IPS-20b (cell line): ENCODE results near the gene KCNQ1.
"Not testable (repeated sequence)": the region's sequence is repeated elsewhere in the genome, so short reads cannot be mapped to it uniquely, and the experiment has no call there.

ENCODE experiments used
- H3K27ac ChIP-seq: one replicate; pipeline ENCODE4 v1.5.1; 2013; ENCODE audit warnings: low read length
- H3K27me3 ChIP-seq: 2 replicates; pipeline ENCODE4 v1.6.1; 2013; ENCODE audit warnings: mild to moderate bottlenecking, low read length, inconsistent platforms; ENCODE audit not compliant: insufficient read depth
- H3K36me3 ChIP-seq: 2 replicates; pipeline ENCODE4 v1.6.1; 2013; ENCODE audit warnings: low read depth, mild to moderate bottlenecking, inconsistent platforms, low read length, moderate library complexity; ENCODE audit not compliant: insufficient read depth
- H3K4me1 ChIP-seq: 2 replicates; pipeline ENCODE4 v1.6.1; 2013; ENCODE audit warnings: mild to moderate bottlenecking, control low read depth, inconsistent platforms, low read length, moderate library complexity; ENCODE audit not compliant: insufficient read depth
- H3K4me3 ChIP-seq: 2 replicates; pipeline ENCODE4 v1.5.1; 2013; ENCODE audit warnings: mild to moderate bottlenecking, low read length, inconsistent platforms
- H3K9ac ChIP-seq: 2 replicates; pipeline ENCODE4 v1.6.1; 2013; ENCODE audit warnings: low read depth, mild to moderate bottlenecking, inconsistent platforms, low read length, moderate library complexity
- H3K9me3 ChIP-seq: 2 replicates; pipeline ENCODE4 v1.6.1; 2013; ENCODE audit warnings: mild to moderate bottlenecking, low read depth, low read length, inconsistent platforms; ENCODE audit not compliant: insufficient read depth

Gene KCNQ1

GRCh38 chr11:2595204-2595603 is 150.4 kb downstream of the KCNQ1 start:
- Histone ChIP-seq H3K36me3 (no peaks in the 10 kb centered on the region), H3K27ac (no peak overlapping the region), H3K4me3 (no peak overlapping the region), H3K9ac (no peak overlapping the region), H3K4me1 (no peaks in the 10 kb centered on the region), H3K27me3 (peaks cover 99% of the 10 kb centered on the region), H3K9me3 (peaks cover 15% of the 10 kb centered on the region)

- Histone ChIP-seq H3K27ac (no peak overlapping the region), H3K27me3 (peaks cover 99% of the 10 kb centered on the region), H3K4me1 (no peaks in the 10 kb centered on the region), H3K9ac (no peak overlapping the region), H3K36me3 (no peaks in the 10 kb centered on the region), H3K9me3 (peaks cover 15% of the 10 kb centered on the region), H3K4me3 (no peak overlapping the region)
Measured at GRCh38 chr11:2599561-2600189, 154.9 kb downstream of the KCNQ1 start.

- Histone ChIP-seq H3K27me3 (peaks cover 100% of the 10 kb centered on the region), H3K9me3 (peaks cover 4% of the 10 kb centered on the region; the same call in 1 of the 2 replicates), H3K27ac (no peak overlapping the region), H3K36me3 (no peaks in the 10 kb centered on the region), H3K4me3 (no peak overlapping the region), H3K9ac (no peak overlapping the region), H3K4me1 (no peaks in the 10 kb centered on the region)
Measured at GRCh38 chr11:2609345-2609744, 164.5 kb downstream of the KCNQ1 start.

GRCh38 chr11:2612884-2613571 is 168.2 kb downstream of the KCNQ1 start:
- H3K4me1 ChIP-seq: no peaks in the 10 kb centered on the region
- H3K27me3 ChIP-seq: peaks cover 100% of the 10 kb centered on the region
- H3K36me3 ChIP-seq: no peaks in the 10 kb centered on the region
- peaks cover 9% of the 10 kb centered on the region; the same call in 1 of the 2 replicates for H3K9me3 ChIP-seq
- H3K27ac ChIP-seq: no peak overlapping the region
- H3K9ac ChIP-seq: no peak overlapping the region
- no peak overlapping the region for H3K4me3 ChIP-seq

GRCh38 chr11:2621894-2622293 is 177.1 kb downstream of the KCNQ1 start:
- Histone ChIP-seq H3K27ac (no peak overlapping the region), H3K36me3 (no peaks in the 10 kb centered on the region), H3K27me3 (peaks cover 97% of the 10 kb centered on the region), H3K4me3 (no peak overlapping the region), H3K4me1 (no peaks in the 10 kb centered on the region), H3K9ac (no peak overlapping the region), H3K9me3 (peaks cover 63% of the 10 kb centered on the region)

- Histone ChIP-seq H3K36me3 (no peaks in the 10 kb centered on the region), H3K9me3 (peaks cover 70% of the 10 kb centered on the region), H3K27ac (no peak overlapping the region), H3K4me1 (no peaks in the 10 kb centered on the region), H3K27me3 (peaks cover 92% of the 10 kb centered on the region), H3K4me3 (no peak overlapping the region), H3K9ac (no peak overlapping the region)
Measured at GRCh38 chr11:2625183-2625582, 180.4 kb downstream of the KCNQ1 start.

GRCh38 chr11:2630679-2631078 is 185.9 kb downstream of the KCNQ1 start:
- Histone ChIP-seq H3K9me3 (peaks cover 76% of the 10 kb centered on the region), H3K36me3 (no peaks in the 10 kb centered on the region), H3K4me3 (no peak overlapping the region), H3K4me1 (no peaks in the 10 kb centered on the region), H3K9ac (no peak overlapping the region), H3K27ac (no peak overlapping the region), H3K27me3 (peaks cover 69% of the 10 kb centered on the region)

GRCh38 chr11:2631161-2631560 is 186.4 kb downstream of the KCNQ1 start:
- peaks cover 76% of the 10 kb centered on the region for H3K9me3 ChIP-seq
- no peaks in the 10 kb centered on the region for H3K4me1 ChIP-seq
- no peak overlapping the region for H3K9ac ChIP-seq
- no peaks in the 10 kb centered on the region for H3K36me3 ChIP-seq
- H3K4me3 ChIP-seq: no peak overlapping the region
- no peak overlapping the region for H3K27ac ChIP-seq
- H3K27me3 ChIP-seq: peaks cover 64% of the 10 kb centered on the region

GRCh38 chr11:2639763-2640162 is 195.0 kb downstream of the KCNQ1 start:
- H3K9ac ChIP-seq, H3K27ac ChIP-seq, H3K4me3 ChIP-seq, H3K4me1 ChIP-seq, H3K36me3 ChIP-seq: not testable (repeated sequence)
- peaks cover 67% of the 10 kb centered on the region for H3K9me3 ChIP-seq
- peaks cover 28% of the 10 kb centered on the region for H3K27me3 ChIP-seq

GRCh38 chr11:2641623-2642022 is 196.8 kb downstream of the KCNQ1 start:
- Histone ChIP-seq H3K9ac (no peak overlapping the region), H3K4me3 (no peak overlapping the region), H3K36me3 (no peaks in the 10 kb centered on the region), H3K4me1 (no peaks in the 10 kb centered on the region), H3K27ac (no peak overlapping the region), H3K27me3 (peaks cover 47% of the 10 kb centered on the region), H3K9me3 (peaks cover 85% of the 10 kb centered on the region)

GRCh38 chr11:2643746-2644145 is 198.9 kb downstream of the KCNQ1 start:
- H3K27ac ChIP-seq: no peak overlapping the region
- H3K4me1 ChIP-seq: no peaks in the 10 kb centered on the region
- no peak overlapping the region; the same call in 1 of the 2 replicates for H3K4me3 ChIP-seq
- peaks cover 97% of the 10 kb centered on the region for H3K9me3 ChIP-seq
- no peak overlapping the region for H3K9ac ChIP-seq
- H3K27me3 ChIP-seq: peaks cover 56% of the 10 kb centered on the region
- no peaks in the 10 kb centered on the region for H3K36me3 ChIP-seq
